Measurements from ENCODE around the gene HAX1. TPM values are rescaled to one million over a fixed set of nuclear protein-coding genes. Genes with fewer than 3 reads are reported as not detected.
A peak's percentile ranks its signal among the peaks of the same experiment; 100 is the strongest.

The HAX1 gene
- total RNA-seq, 3 donors from 2014 or later: 108 to 125 (median 120) TPM

DNA sequence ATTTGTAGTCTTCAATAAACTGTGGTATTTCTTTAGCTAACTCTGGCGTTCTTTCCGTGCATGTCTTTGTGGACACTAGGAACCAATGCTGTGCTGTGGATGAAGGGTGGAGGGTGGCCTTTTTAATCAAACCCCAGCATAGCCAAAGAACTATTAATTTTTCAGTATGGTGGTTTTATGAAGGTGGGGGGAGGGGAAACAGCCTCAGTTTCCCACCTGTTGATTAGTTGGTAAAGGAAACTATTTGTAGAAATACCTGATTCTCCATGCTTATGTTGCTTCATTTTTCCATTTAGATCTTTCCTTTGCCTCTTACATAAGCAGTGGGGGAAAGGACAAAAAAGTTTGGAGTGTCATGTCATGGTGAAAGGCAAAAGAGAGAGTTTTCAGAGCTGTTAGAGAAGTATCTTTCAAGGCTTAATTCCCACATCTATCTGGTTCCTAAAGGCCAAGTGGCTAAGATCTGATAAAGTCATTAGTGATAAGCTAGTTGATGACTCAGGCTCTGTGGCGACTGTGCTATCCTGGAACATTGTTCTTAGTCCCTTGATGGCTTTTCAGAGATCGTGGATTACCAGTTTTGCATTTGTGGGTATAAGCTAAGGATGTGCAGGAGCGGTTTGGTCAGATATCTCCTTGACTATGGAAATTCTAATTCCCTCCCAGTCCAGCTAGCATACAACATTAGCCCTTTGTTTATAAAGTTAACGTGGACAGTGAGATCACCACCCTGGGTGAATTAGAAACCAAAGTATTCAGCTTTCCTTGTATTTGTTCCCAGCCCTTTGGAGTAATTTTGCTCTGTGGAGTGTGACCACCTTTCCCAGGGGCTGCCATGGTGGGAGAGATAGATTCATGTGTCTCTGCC is 8.7 kb upstream of the HAX1 start:
- TF ChIP-seq, protein P1, sequence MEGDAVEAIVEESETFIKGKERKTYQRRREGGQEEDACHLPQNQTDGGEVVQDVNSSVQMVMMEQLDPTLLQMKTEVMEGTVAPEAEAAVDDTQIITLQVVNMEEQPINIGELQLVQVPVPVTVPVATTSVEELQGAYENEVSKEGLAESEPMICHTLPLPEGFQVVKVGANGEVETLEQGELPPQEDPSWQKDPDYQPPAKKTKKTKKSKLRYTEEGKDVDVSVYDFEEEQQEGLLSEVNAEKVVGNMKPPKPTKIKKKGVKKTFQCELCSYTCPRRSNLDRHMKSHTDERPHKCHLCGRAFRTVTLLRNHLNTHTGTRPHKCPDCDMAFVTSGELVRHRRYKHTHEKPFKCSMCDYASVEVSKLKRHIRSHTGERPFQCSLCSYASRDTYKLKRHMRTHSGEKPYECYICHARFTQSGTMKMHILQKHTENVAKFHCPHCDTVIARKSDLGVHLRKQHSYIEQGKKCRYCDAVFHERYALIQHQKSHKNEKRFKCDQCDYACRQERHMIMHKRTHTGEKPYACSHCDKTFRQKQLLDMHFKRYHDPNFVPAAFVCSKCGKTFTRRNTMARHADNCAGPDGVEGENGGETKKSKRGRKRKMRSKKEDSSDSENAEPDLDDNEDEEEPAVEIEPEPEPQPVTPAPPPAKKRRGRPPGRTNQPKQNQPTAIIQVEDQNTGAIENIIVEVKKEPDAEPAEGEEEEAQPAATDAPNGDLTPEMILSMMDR (IDR thresholded peaks at IDR 0.05): no peak
- TF ChIP-seq POLR2AphosphoS5 (IDR thresholded peaks at IDR 0.05) (no peak), POLR2A (IDR thresholded peaks at IDR 0.05) (no peak)
- no peak overlapping the region for H3K27ac ChIP-seq
- H3K9me3 ChIP-seq: no peaks in the 10 kb centered on the region
- intact Hi-C loops (cut with DNase I; ENCODE audit: low total_unique reads): loop anchor here (10.0 kb wide), 1 partner anchor 59 kb away; the partner anchor contains the start of gene CFAP141
- H3K4me1 ChIP-seq: no peaks in the 10 kb centered on the region
- H3K4me3 ChIP-seq: no peak overlapping the region
- H3K36me3 ChIP-seq: no peaks in the 10 kb centered on the region
- no peaks in the 10 kb centered on the region for H3K27me3 ChIP-seq
- no peak for DNase-seq (ENCODE audit: low spot score in 2 of 2)

DNA sequence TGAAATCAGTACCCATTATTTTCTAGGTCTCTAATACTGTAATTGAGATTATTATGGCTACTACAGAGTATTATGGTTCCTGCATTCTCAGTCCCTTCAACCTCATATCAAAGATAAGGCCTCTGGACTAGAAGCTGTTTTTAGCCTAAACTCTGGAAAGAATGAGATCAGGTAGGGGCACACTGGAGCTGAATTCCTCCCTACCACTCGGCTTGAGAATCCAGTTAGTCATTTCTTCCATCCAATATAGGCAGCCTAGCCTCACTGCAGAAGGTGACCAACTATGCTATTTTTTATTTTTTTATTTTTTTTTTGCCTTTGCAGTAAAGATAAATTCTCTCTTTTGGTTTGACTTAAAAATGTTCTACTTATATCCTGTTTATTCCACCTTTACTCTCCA is 8.0 kb upstream of the HAX1 start:
- no peak overlapping the region for H3K4me3 ChIP-seq
- no peaks in the 10 kb centered on the region for H3K9me3 ChIP-seq
- TF ChIP-seq POLR2A (IDR thresholded peaks at IDR 0.05) (no peak), POLR2AphosphoS5 (IDR thresholded peaks at IDR 0.05) (no peak)
- H3K36me3 ChIP-seq: no peaks in the 10 kb centered on the region
- H3K4me1 ChIP-seq: no peaks in the 10 kb centered on the region
- intact Hi-C loops (cut with DNase I; ENCODE audit: low total_unique reads): loop anchor here (10.0 kb wide), 1 partner anchor 60 kb away; the partner anchor contains the start of gene CFAP141
- no peaks in the 10 kb centered on the region for H3K27me3 ChIP-seq
- no peak for DNase-seq (ENCODE audit: low spot score in 2 of 2)
- H3K27ac ChIP-seq: no peak overlapping the region

DNA sequence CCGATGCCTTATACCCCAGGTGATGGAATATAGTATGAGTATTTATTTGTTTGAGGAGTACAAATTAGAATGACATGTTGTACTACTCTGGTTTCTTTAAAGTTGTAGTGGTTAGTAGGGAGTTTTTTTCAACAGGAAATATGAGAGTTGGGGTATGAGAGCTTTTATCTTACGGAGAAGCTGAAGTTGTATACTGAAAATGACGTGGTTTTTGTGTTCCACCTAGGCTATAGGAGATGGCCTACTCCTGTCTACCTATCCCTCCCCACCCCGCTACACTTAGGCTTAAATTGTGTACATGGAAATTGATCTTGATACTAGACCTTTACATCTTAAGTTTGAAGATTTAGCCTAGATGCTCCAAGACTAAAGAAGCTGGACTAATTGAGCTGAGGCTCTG is 6.8 kb upstream of the HAX1 start:
- H3K4me3 ChIP-seq: no peak overlapping the region
- no peaks in the 10 kb centered on the region for H3K9me3 ChIP-seq
- no peaks in the 10 kb centered on the region for H3K4me1 ChIP-seq
- no peak for DNase-seq (ENCODE audit: low spot score in 2 of 2)
- H3K36me3 ChIP-seq: no peaks in the 10 kb centered on the region
- no peaks in the 10 kb centered on the region for H3K27me3 ChIP-seq
- TF ChIP-seq POLR2A (IDR thresholded peaks at IDR 0.05) (no peak), POLR2AphosphoS5 (IDR thresholded peaks at IDR 0.05) (no peak)
- TF ChIP-seq, protein P1 (IDR thresholded peaks at IDR 0.05): no peak
- intact Hi-C loops (cut with DNase I; ENCODE audit: low total_unique reads): loop anchor here (10.0 kb wide), 1 partner anchor 61 kb away; the partner anchor contains the start of gene CFAP141
- no peak overlapping the region for H3K27ac ChIP-seq

DNA sequence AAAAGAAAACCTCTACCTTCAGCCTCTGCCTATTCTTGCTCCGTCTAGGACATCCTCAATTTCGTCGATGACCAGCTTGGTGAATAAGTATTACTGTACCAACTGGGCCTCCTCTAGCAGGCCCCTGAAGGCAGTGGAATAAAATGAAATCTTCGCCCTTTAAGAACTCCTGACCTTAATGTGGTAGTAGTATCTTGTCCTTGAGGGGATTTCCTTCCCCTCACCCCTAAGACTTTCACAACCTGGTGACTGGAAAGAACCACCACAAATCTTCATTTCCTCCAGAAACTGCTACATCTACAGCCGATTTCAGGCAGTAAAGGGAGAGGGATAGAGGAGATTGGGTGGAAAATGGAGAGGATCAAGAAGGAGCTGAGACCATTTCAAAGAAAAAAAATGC is 1.6 kb upstream of the HAX1 start:
- H3K4me1 ChIP-seq: peaks cover 0 to 4% of the 10 kb centered on the region in 2 donors
- H3K4me3 ChIP-seq: no peak overlapping the region
- H3K36me3 ChIP-seq: no peaks in the 10 kb centered on the region
- intact Hi-C loops (cut with DNase I; ENCODE audit: low total_unique reads): no loop called here
- TF ChIP-seq POLR2AphosphoS5 (IDR thresholded peaks at IDR 0.05) (no peak), POLR2A (IDR thresholded peaks at IDR 0.05) (no peak)
- TF ChIP-seq, protein P1 (IDR thresholded peaks at IDR 0.05): no peak
- no peaks in the 10 kb centered on the region for H3K9me3 ChIP-seq
- no peak for DNase-seq (ENCODE audit: low spot score in 2 of 2)
- H3K27ac ChIP-seq: peak overlapping the region in 1 of 2 donors; percentile 90
- no peaks in the 10 kb centered on the region for H3K27me3 ChIP-seq

DNA sequence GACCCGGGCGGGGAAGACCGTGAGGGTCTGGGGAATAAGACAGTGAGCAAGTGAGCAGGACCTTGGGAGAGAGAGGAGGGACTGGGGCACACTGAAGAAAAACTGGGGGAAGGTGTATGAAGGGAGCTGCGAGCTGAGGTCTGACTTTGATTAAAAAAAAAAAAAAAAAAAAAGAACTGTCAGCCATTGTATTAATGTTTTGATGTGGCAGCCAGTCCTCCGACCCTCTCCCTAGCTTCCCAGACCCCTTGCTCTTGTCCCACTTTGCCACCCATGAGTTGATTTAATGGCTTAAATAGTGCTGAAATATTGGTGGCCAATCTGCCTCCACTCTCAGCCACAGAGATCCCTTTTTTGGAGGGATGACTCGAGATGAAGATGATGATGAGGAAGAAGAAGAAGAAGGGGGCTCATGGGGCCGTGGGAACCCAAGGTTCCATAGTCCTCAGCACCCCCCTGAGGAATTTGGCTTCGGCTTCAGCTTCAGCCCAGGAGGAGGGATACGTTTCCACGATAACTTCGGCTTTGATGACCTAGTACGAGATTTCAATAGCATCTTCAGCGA is 652 bp downstream of the HAX1 start:
- Histone ChIP-seq H3K4me3 (peak overlapping the region; percentile 77 to 91 (median 88)), H3K4me1 (peaks cover 0 to 4% of the 10 kb centered on the region in 2 donors), H3K36me3 (no peaks in the 10 kb centered on the region), H3K9me3 (no peaks in the 10 kb centered on the region), H3K27ac (peak overlapping the region; percentile 90 to 95), H3K27me3 (no peaks in the 10 kb centered on the region)
- intact Hi-C loops (cut with DNase I; ENCODE audit: low total_unique reads): no loop called here
- no peak for DNase-seq (ENCODE audit: low spot score in 2 of 2)
- TF ChIP-seq, protein P1 (IDR thresholded peaks at IDR 0.05): no peak
- no peak for TF ChIP-seq POLR2AphosphoS5 (IDR thresholded peaks at IDR 0.05)
- TF ChIP-seq POLR2A (IDR thresholded peaks at IDR 0.05): no peak
